Measurements from ENCODE around the gene CNDP1. TPM values are rescaled to one million over a fixed set of nuclear protein-coding genes. Genes with fewer than 3 reads are reported as not detected.

The CNDP1 gene, protein sequence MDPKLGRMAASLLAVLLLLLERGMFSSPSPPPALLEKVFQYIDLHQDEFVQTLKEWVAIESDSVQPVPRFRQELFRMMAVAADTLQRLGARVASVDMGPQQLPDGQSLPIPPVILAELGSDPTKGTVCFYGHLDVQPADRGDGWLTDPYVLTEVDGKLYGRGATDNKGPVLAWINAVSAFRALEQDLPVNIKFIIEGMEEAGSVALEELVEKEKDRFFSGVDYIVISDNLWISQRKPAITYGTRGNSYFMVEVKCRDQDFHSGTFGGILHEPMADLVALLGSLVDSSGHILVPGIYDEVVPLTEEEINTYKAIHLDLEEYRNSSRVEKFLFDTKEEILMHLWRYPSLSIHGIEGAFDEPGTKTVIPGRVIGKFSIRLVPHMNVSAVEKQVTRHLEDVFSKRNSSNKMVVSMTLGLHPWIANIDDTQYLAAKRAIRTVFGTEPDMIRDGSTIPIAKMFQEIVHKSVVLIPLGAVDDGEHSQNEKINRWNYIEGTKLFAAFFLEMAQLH
- polyA plus RNA-seq (2013), result 0.03 TPM

DNA sequence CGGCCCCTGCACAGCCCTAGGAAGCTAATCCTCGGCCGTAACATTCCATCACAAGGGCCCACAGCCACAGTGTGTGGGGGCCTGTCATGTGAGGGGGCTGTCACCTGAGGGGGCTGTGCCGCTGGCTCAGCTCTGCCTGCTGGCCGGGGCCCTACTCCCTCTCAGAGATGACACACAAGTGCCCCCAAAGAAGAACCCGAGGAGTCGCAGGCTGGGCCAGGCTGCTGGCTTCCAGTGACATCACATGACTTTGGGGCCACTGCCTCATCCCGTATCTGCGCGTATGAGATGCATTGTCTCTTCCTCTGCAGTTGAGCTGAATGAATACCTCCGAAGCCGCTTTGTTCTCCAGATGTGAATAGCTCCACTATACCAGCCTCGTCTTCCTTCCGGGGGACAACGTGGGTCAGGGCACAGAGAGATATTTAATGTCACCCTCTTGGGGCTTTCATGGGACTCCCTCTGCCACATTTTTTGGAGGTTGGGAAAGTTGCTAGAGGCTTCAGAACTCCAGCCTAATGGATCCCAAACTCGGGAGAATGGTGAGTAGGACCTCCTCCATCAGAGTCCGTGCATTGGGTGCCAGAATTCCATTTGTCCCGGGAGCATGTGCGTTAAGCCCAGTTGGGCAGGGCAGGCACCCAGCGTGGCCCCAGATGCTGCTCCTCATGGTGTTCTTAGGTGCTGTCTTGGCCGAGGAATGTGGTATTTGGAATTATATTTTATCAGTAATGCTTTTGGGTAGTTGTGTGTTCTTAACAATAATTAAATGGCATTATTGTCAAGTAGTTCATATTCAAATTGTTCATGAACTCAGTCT lies at the start of gene CNDP1:
Gene CNDP1, plus strand, starts transcription at position 351 of the 820 bp plus-strand sequence. Its CDS starts 168 bp downstream, at position 519.
- H3K9me3 ChIP-seq (ENCODE audit: control extremely low read depth in 1 of 5, control insufficient read depth in 4 of 5, insufficient read depth in 2 of 5, low read depth in 1 of 5, low read length in 4 of 5), result peaks cover 0 to 3% (median 0%) of the 10 kb centered on the region in 5 experiments
- no peak within 1 kb of the TSS for H3K27ac ChIP-seq (ENCODE audit: insufficient read depth in 1 of 2, low read depth in 1 of 2, low read length in 2 of 2, poor library complexity in 1 of 2, severe bottlenecking in 2 of 2)
- no peak for DNase-seq
- no peaks in the 10 kb centered on the region for H3K36me3 ChIP-seq (ENCODE audit: control insufficient read depth in 4 of 4, insufficient read depth in 4 of 4, low read length in 3 of 4)
- CTCF ChIA-PET, result interaction anchor here (0.6 kb wide), 1 partner anchor 41 kb away, joined by 3 read pairs; no protein-coding TSS in a partner anchor
- no peak within 1 kb of the TSS for H3K4me3 ChIP-seq (ENCODE audit: control insufficient read depth in 1 of 7, extremely low read depth in 1 of 7, insufficient read depth in 4 of 7, low read depth in 2 of 7, low read length in 6 of 7)
- WGBS (ENCODE audit: insufficient coverage), result 96% methylated on average over 19 of the region's 21 CpGs
- H3K27me3 ChIP-seq (replicated peaks in 2 of 5; ENCODE audit: control insufficient read depth in 4 of 5, insufficient read depth in 5 of 5, low read length in 4 of 5), result no peaks in the 10 kb centered on the region
- no peaks in the 10 kb centered on the region for H3K4me1 ChIP-seq (ENCODE audit: control extremely low read depth in 1 of 4, control insufficient read depth in 4 of 4, insufficient read depth in 4 of 4, low read length in 3 of 4)
- POLR2A ChIA-PET, result no interaction called here

GRCh38 chr18:74486119-74486849 lies 48.0 kb upstream of the CNDP1 start:
- no peak overlapping the region for H3K4me3 ChIP-seq (ENCODE audit: control insufficient read depth in 1 of 7, extremely low read depth in 1 of 7, insufficient read depth in 4 of 7, low read depth in 2 of 7, low read length in 6 of 7)
- peaks cover 5 to 16% (median 16%) of the 10 kb centered on the region in 4 experiments for H3K4me1 ChIP-seq (ENCODE audit: control extremely low read depth in 1 of 4, control insufficient read depth in 4 of 4, insufficient read depth in 4 of 4, low read length in 3 of 4)
- no peak for DNase-seq
- no peaks in the 10 kb centered on the region for H3K36me3 ChIP-seq (ENCODE audit: control insufficient read depth in 4 of 4, insufficient read depth in 4 of 4, low read length in 3 of 4)
- H3K27ac ChIP-seq (ENCODE audit: insufficient read depth in 1 of 2, low read depth in 1 of 2, low read length in 2 of 2, poor library complexity in 1 of 2, severe bottlenecking in 2 of 2), result no peak overlapping the region
- WGBS (ENCODE audit: insufficient coverage), result 95% methylated on average over 14 of the region's 15 CpGs
- peaks cover 0 to 2% (median 0%) of the 10 kb centered on the region in 5 experiments for H3K27me3 ChIP-seq (replicated peaks in 2 of 5; ENCODE audit: control insufficient read depth in 4 of 5, insufficient read depth in 5 of 5, low read length in 4 of 5)
- H3K9me3 ChIP-seq (ENCODE audit: control extremely low read depth in 1 of 5, control insufficient read depth in 4 of 5, insufficient read depth in 2 of 5, low read depth in 1 of 5, low read length in 4 of 5), result no peaks in the 10 kb centered on the region
- CTCF ChIA-PET, result interaction anchor here (0.5 to 1.2 kb wide), 3 partner anchors 132 to 291 kb away, joined by 3 read pairs; no protein-coding TSS in a partner anchor
- POLR2A ChIA-PET, result no interaction called here

DNA sequence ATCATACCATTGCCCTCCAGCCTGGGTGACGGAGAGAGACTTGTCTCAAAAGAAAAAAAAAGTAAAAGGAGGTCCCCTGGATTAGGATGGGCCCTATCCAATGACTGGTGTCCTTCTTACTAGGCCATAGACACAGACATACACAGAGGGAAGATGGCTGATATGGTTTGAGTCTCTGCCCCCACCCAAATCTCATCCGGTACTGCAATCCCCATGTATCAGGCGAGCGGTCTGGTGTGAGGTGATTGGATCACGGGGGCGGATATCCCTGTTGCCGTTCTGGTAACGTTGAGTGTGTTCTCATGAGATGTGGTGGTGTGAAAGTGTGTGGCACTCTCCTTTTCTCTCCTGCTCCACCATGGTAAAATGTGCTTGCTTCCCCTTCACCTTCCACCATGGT lies 45.9 kb upstream of the CNDP1 start:
- H3K4me3 ChIP-seq (ENCODE audit: control insufficient read depth in 1 of 7, extremely low read depth in 1 of 7, insufficient read depth in 4 of 7, low read depth in 2 of 7, low read length in 6 of 7), result no peak overlapping the region
- WGBS (ENCODE audit: insufficient coverage), result 92% methylated on average over 3 of the region's 8 CpGs
- H3K27ac ChIP-seq (ENCODE audit: insufficient read depth in 1 of 2, low read depth in 1 of 2, low read length in 2 of 2, poor library complexity in 1 of 2, severe bottlenecking in 2 of 2), result no peak overlapping the region
- ChIA-PET CTCF (no interaction called here), POLR2A (no interaction called here)
- H3K4me1 ChIP-seq (ENCODE audit: control extremely low read depth in 1 of 4, control insufficient read depth in 4 of 4, insufficient read depth in 4 of 4, low read length in 3 of 4), result peaks cover 5 to 16% (median 16%) of the 10 kb centered on the region in 4 experiments
- H3K9me3 ChIP-seq (ENCODE audit: control extremely low read depth in 1 of 5, control insufficient read depth in 4 of 5, insufficient read depth in 2 of 5, low read depth in 1 of 5, low read length in 4 of 5), result peaks cover 0 to 3% (median 0%) of the 10 kb centered on the region in 5 experiments
- peaks cover 0 to 2% (median 0%) of the 10 kb centered on the region in 5 experiments for H3K27me3 ChIP-seq (replicated peaks in 2 of 5; ENCODE audit: control insufficient read depth in 4 of 5, insufficient read depth in 5 of 5, low read length in 4 of 5)
- H3K36me3 ChIP-seq (ENCODE audit: control insufficient read depth in 4 of 4, insufficient read depth in 4 of 4, low read length in 3 of 4), result no peaks in the 10 kb centered on the region
- DNase-seq, result no peak

DNA sequence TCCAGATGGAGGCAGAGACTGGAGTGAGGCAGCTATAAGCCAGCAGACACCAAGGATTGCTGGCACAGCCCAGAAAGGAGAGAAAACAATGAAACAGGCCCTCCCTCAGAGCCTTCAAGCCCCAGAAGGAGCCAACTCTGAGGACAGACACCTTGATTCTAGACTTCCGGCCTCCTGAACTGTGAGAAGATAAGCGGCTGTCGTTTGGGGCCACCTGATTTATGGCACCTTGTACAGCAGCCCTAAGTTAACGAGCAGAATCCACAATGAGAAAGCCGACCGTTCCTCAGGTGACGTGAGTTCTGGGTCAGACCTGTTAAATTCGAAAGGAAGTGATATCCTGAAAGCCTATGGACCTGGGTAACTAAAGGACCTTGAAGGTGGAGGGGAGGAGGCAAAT lies 45.4 kb upstream of the CNDP1 start:
- Histone ChIP-seq H3K36me3 (ENCODE audit: control insufficient read depth in 4 of 4, insufficient read depth in 4 of 4, low read length in 3 of 4) (no peaks in the 10 kb centered on the region), H3K27me3 (replicated peaks in 2 of 5; ENCODE audit: control insufficient read depth in 4 of 5, insufficient read depth in 5 of 5, low read length in 4 of 5) (peaks cover 0 to 2% (median 0%) of the 10 kb centered on the region in 5 experiments), H3K4me3 (ENCODE audit: control insufficient read depth in 1 of 7, extremely low read depth in 1 of 7, insufficient read depth in 4 of 7, low read depth in 2 of 7, low read length in 6 of 7) (no peak overlapping the region), H3K9me3 (ENCODE audit: control extremely low read depth in 1 of 5, control insufficient read depth in 4 of 5, insufficient read depth in 2 of 5, low read depth in 1 of 5, low read length in 4 of 5) (peaks cover 0 to 3% (median 0%) of the 10 kb centered on the region in 5 experiments), H3K4me1 (ENCODE audit: control extremely low read depth in 1 of 4, control insufficient read depth in 4 of 4, insufficient read depth in 4 of 4, low read length in 3 of 4) (peaks cover 5 to 16% (median 16%) of the 10 kb centered on the region in 4 experiments), H3K27ac (ENCODE audit: insufficient read depth in 1 of 2, low read depth in 1 of 2, low read length in 2 of 2, poor library complexity in 1 of 2, severe bottlenecking in 2 of 2) (no peak overlapping the region)
- DNase-seq, result no peak
- POLR2A ChIA-PET, result no interaction called here
- 97% methylated on average over 8 of the region's 8 CpGs for WGBS (ENCODE audit: insufficient coverage)
- CTCF ChIA-PET, result interaction anchor here (0.6 to 1.7 kb wide), 2 partner anchors 124 to 135 kb away, joined by 4 read pairs; no protein-coding TSS in a partner anchor

GRCh38 chr18:74489676-74490075 lies 44.6 kb upstream of the CNDP1 start:
- CTCF ChIA-PET, result interaction anchor here (1.7 kb wide), 1 partner anchor 136 kb away, joined by 4 read pairs; no protein-coding TSS in a partner anchor
- Histone ChIP-seq H3K4me1 (ENCODE audit: control extremely low read depth in 1 of 4, control insufficient read depth in 4 of 4, insufficient read depth in 4 of 4, low read length in 3 of 4) (peaks cover 5 to 12% (median 12%) of the 10 kb centered on the region in 4 experiments), H3K36me3 (ENCODE audit: control insufficient read depth in 4 of 4, insufficient read depth in 4 of 4, low read length in 3 of 4) (no peaks in the 10 kb centered on the region), H3K27ac (ENCODE audit: insufficient read depth in 1 of 2, low read depth in 1 of 2, low read length in 2 of 2, poor library complexity in 1 of 2, severe bottlenecking in 2 of 2) (no peak overlapping the region), H3K27me3 (replicated peaks in 2 of 5; ENCODE audit: control insufficient read depth in 4 of 5, insufficient read depth in 5 of 5, low read length in 4 of 5) (peaks cover 0 to 2% (median 0%) of the 10 kb centered on the region in 5 experiments), H3K4me3 (ENCODE audit: control insufficient read depth in 1 of 7, extremely low read depth in 1 of 7, insufficient read depth in 4 of 7, low read depth in 2 of 7, low read length in 6 of 7) (no peak overlapping the region), H3K9me3 (ENCODE audit: control extremely low read depth in 1 of 5, control insufficient read depth in 4 of 5, insufficient read depth in 2 of 5, low read depth in 1 of 5, low read length in 4 of 5) (peaks cover 0 to 3% (median 0%) of the 10 kb centered on the region in 5 experiments)
- POLR2A ChIA-PET, result no interaction called here
- 84% methylated on average over 3 of the region's 7 CpGs for WGBS (ENCODE audit: insufficient coverage)
- no peak for DNase-seq

- Histone ChIP-seq H3K4me3 (ENCODE audit: control insufficient read depth in 1 of 7, extremely low read depth in 1 of 7, insufficient read depth in 4 of 7, low read depth in 2 of 7, low read length in 6 of 7) (no peak overlapping the region), H3K27ac (ENCODE audit: insufficient read depth in 1 of 2, low read depth in 1 of 2, low read length in 2 of 2, poor library complexity in 1 of 2, severe bottlenecking in 2 of 2) (no peak overlapping the region), H3K4me1 (ENCODE audit: control extremely low read depth in 1 of 4, control insufficient read depth in 4 of 4, insufficient read depth in 4 of 4, low read length in 3 of 4) (peaks cover 6 to 14% (median 12%) of the 10 kb centered on the region in 4 experiments), H3K36me3 (ENCODE audit: control insufficient read depth in 4 of 4, insufficient read depth in 4 of 4, low read length in 3 of 4) (no peaks in the 10 kb centered on the region), H3K27me3 (replicated peaks in 2 of 5; ENCODE audit: control insufficient read depth in 4 of 5, insufficient read depth in 5 of 5, low read length in 4 of 5) (no peaks in the 10 kb centered on the region), H3K9me3 (ENCODE audit: control extremely low read depth in 1 of 5, control insufficient read depth in 4 of 5, insufficient read depth in 2 of 5, low read depth in 1 of 5, low read length in 4 of 5) (peaks cover 0 to 3% (median 0%) of the 10 kb centered on the region in 5 experiments)
- ChIA-PET CTCF (interaction anchor here (0.8 to 7.9 kb wide), 9 partner anchors 33 to 301 kb away, joined by 3 to 102 read pairs (median 9); no protein-coding TSS in a partner anchor), POLR2A (no interaction called here)
- WGBS (ENCODE audit: insufficient coverage), result 84% methylated on average over 2 of the region's 3 CpGs
- DNase-seq, result no peak
Observed at GRCh38 chr18:74492259-74492658, 42.0 kb upstream of the CNDP1 start.
